IMR-90 (cell line): ENCODE measurements around the gene FAM151B. TPM values are rescaled to one million over a fixed set of nuclear protein-coding genes. Genes with fewer than 3 reads are reported as not detected.

Source experiments
- ATAC-seq: fragments of 200-7000 bp; cut with Tn5 transposase; 2 replicates; pipeline ENCODE4 v1.9.1; 2020; ENCODE audit warnings: low read depth, mild to moderate bottlenecking, moderate library complexity
- BruUV-seq: library from RNA; stranded (reverse); fragments of 400-500 nt; replicated peaks from 2 replicates; lab custom pipeline; 2021; lab: Mats Ljungman, UMichigan
- CTCF ChIA-PET: fragments of 300-600 bp; formaldehyde crosslinking; extraction: SDS; loops from one replicate; lab custom pipeline; 2021; ENCODE audit warnings: antibody characterized with exemption; lab: Yijun Ruan, JAX
- POLR2A ChIA-PET: fragments of 300-600 bp; sonication (Branson Sonifier 250); formaldehyde crosslinking; loops from one replicate; lab custom pipeline; 2022; ENCODE audit warnings: antibody characterized with exemption; ENCODE audit not compliant: unreplicated experiment; lab: Charles Lee
- DNase-seq: peaks from one replicate; pipeline ENCODE4 v3.0.0; 2013
- H2AFZ ChIP-seq: replicated peaks from 2 replicates; pipeline ENCODE3; 2013; ENCODE audit warnings: low read length, mild to moderate bottlenecking; ENCODE audit not compliant: poor library complexity
- H2AK5ac ChIP-seq: 2 replicates; pipeline ENCODE4 v1.6.1; 2013; ENCODE audit warnings: low read depth, low read length, inconsistent platforms
- H2AK9ac ChIP-seq: replicated peaks from 2 replicates; pipeline ENCODE3; 2013; ENCODE audit warnings: mild to moderate bottlenecking, low read depth, low read length, moderate library complexity; ENCODE audit not compliant: poor library complexity
- H2BK120ac ChIP-seq: 2 replicates; pipeline ENCODE4 v1.6.1; 2013; ENCODE audit warnings: low read depth, low read length, inconsistent platforms
- H2BK15ac ChIP-seq: 3 replicates; pipeline ENCODE4 v1.6.1; 2013; ENCODE audit warnings: low read depth, low read length, inconsistent platforms
- H2BK20ac ChIP-seq: 2 replicates; pipeline ENCODE4 v1.6.1; 2013; ENCODE audit warnings: low read depth, mild to moderate bottlenecking, inconsistent platforms, low read length, moderate library complexity
- H2BK5ac ChIP-seq: 2 replicates; pipeline ENCODE4 v1.6.1; 2013; ENCODE audit warnings: mild to moderate bottlenecking, low read depth, low read length, inconsistent platforms; ENCODE audit not compliant: poor library complexity, severe bottlenecking
- H3K14ac ChIP-seq: replicated peaks from 2 replicates; pipeline ENCODE4 v1.6.1; 2013; ENCODE audit warnings: low read depth, low read length, inconsistent platforms
- H3K18ac ChIP-seq: 2 replicates; pipeline ENCODE4 v1.6.1; 2013; ENCODE audit warnings: low read depth, low read length, control low read depth
- H3K23ac ChIP-seq: 2 replicates; pipeline ENCODE4 v1.6.1; 2013; ENCODE audit warnings: low read depth, low read length, inconsistent platforms
- H3K27ac ChIP-seq: 2 replicates; pipeline ENCODE4 v1.5.1; 2013; ENCODE audit warnings: mild to moderate bottlenecking, control low read depth, low read length; ENCODE audit not compliant: insufficient read depth
- H3K27me3 ChIP-seq: 2 replicates; pipeline ENCODE4 v1.6.1; 2013; ENCODE audit warnings: low read length; ENCODE audit not compliant: control insufficient read depth, insufficient read depth
- H3K36me3 ChIP-seq: 2 replicates; pipeline ENCODE4 v1.6.1; 2013; ENCODE audit warnings: low read length, mixed read lengths; ENCODE audit not compliant: control insufficient read depth, insufficient read depth
- H3K4ac ChIP-seq: 2 replicates; pipeline ENCODE4 v1.6.1; 2013; ENCODE audit warnings: low read depth, low read length, inconsistent platforms
- H3K4me1 ChIP-seq: 2 replicates; pipeline ENCODE4 v1.6.1; 2013; ENCODE audit warnings: low read length, mixed read lengths; ENCODE audit not compliant: control insufficient read depth, insufficient read depth
- H3K4me2 ChIP-seq: 2 replicates; pipeline ENCODE4 v1.6.1; 2013; ENCODE audit warnings: low read depth, mild to moderate bottlenecking, control low read depth, low read length, moderate library complexity
- H3K4me3 ChIP-seq: 2 replicates; pipeline ENCODE4 v1.5.1; 2013; ENCODE audit warnings: low read depth, mild to moderate bottlenecking, control low read depth, low read length, moderate library complexity; ENCODE audit not compliant: insufficient read depth
- H3K56ac ChIP-seq: 2 replicates; pipeline ENCODE4 v1.6.1; 2013; ENCODE audit warnings: low read length, inconsistent platforms; ENCODE audit not compliant: insufficient read depth; ENCODE audit errors: extremely low read depth
- H3K79me1 ChIP-seq, 2 experiments: 2 replicates each; pipeline ENCODE4 v1.6.1; 2013; ENCODE audit warnings: low read length in 2 of 2, inconsistent platforms in 1 of 2, low read depth in 1 of 2
- H3K9ac ChIP-seq: 2 replicates; pipeline ENCODE4 v1.6.1; 2013; ENCODE audit warnings: low read depth, low read length, control low read depth
- H3K9me1 ChIP-seq: 2 replicates; pipeline ENCODE4 v1.6.1; 2013; ENCODE audit warnings: low read length, inconsistent platforms; ENCODE audit not compliant: insufficient read depth
- H3K9me3 ChIP-seq: 2 replicates; pipeline ENCODE4 v1.6.1; 2013; ENCODE audit warnings: low read length; ENCODE audit not compliant: control insufficient read depth, insufficient read depth
- H4K20me1 ChIP-seq: 2 replicates; pipeline ENCODE4 v1.6.1; 2013; ENCODE audit warnings: low read length, inconsistent platforms; ENCODE audit not compliant: insufficient read depth
- H4K5ac ChIP-seq: 2 replicates; pipeline ENCODE4 v1.6.1; 2013; ENCODE audit warnings: mild to moderate bottlenecking, low read depth, low read length, control low read depth
- H4K8ac ChIP-seq, 2 experiments: 2 replicates each; pipeline ENCODE4 v1.6.1; 2013; ENCODE audit warnings: low read depth in 2 of 2, low read length in 2 of 2, control low read depth in 1 of 2, inconsistent platforms in 1 of 2
- H4K91ac ChIP-seq: 2 replicates; pipeline ENCODE4 v1.6.1; 2013; ENCODE audit warnings: low read depth, low read length, inconsistent platforms; ENCODE audit not compliant: insufficient read depth
- BHLHE40 ChIP-seq: fragments of 150-350 bp; IDR thresholded peaks from 2 replicates; pipeline ENCODE4 v1.6.1; 2016; ENCODE audit warnings: mild to moderate bottlenecking, low read depth, low read length
- CEBPB ChIP-seq: IDR thresholded peaks from 2 replicates; pipeline ENCODE4 v1.6.1; 2012; ENCODE audit warnings: low read depth, low read length, improper control_type of control experiment
- CHD1 ChIP-seq: IDR thresholded peaks from 2 replicates; pipeline ENCODE4 v1.6.1; 2012; ENCODE audit warnings: low read depth, low read length, improper control_type of control experiment
- FOS ChIP-seq: fragments of 150-350 bp; IDR thresholded peaks from 2 replicates; pipeline ENCODE4 v1.6.1; 2016; ENCODE audit warnings: low read depth, low read length
- MAFK ChIP-seq: IDR thresholded peaks from 2 replicates; pipeline ENCODE4 v1.6.1; 2012; ENCODE audit warnings: low read depth, low read length, improper control_type of control experiment
- MAZ ChIP-seq: IDR thresholded peaks from 2 replicates; pipeline ENCODE4 v1.6.1; 2012; ENCODE audit warnings: low read depth, mild to moderate bottlenecking, low read length, improper control_type of control experiment, moderate library complexity, borderline replicate concordance
- MXI1 ChIP-seq: IDR thresholded peaks from 2 replicates; pipeline ENCODE4 v1.6.1; 2012; ENCODE audit warnings: low read depth, mild to moderate bottlenecking, low read length, moderate library complexity, borderline replicate concordance
- NFE2L2 ChIP-seq: fragments of 150-350 bp; IDR thresholded peaks from 2 replicates; pipeline ENCODE4 v1.6.1; 2016; ENCODE audit warnings: low read depth, mild to moderate bottlenecking, low read length
- POLR2A ChIP-seq: IDR thresholded peaks from 2 replicates; pipeline ENCODE4 v1.6.1; 2012; ENCODE audit warnings: mild to moderate bottlenecking, low read depth, low read length
- RAD21 ChIP-seq: IDR thresholded peaks from 2 replicates; pipeline ENCODE4 v1.6.1; 2012; ENCODE audit warnings: low read length, improper control_type of control experiment
- RCOR1 ChIP-seq: IDR thresholded peaks from 2 replicates; pipeline ENCODE4 v1.6.1; 2012; ENCODE audit warnings: mild to moderate bottlenecking, low read length, improper control_type of control experiment; ENCODE audit not compliant: insufficient replicate concordance
- RFX5 ChIP-seq: IDR thresholded peaks from 2 replicates; pipeline ENCODE4 v1.8.0; 2012; ENCODE audit warnings: low read depth, mild to moderate bottlenecking, low read length, moderate library complexity
- SMC3 ChIP-seq: fragments of 150-350 bp; IDR thresholded peaks from 2 replicates; pipeline ENCODE4 v1.6.1; 2016; ENCODE audit warnings: low read depth, mild to moderate bottlenecking, antibody characterized with exemption, low read length, moderate library complexity
- WGBS, 2 experiments: methylation state at CpG; one replicate each; pipeline versions ENCODE4 v1.1.5 to v1.1.7; 2013; ENCODE audit warnings: missing lambda C conversion rate in 2 of 2; ENCODE audit not compliant: insufficient read length in 1 of 2; ENCODE audit errors: extremely low coverage in 2 of 2; 5-methylcytosine and 5-hydroxymethylcytosine counted together
- dilution Hi-C: fragments of 300-500 bp; cut with HindIII; formaldehyde crosslinking; loops from one replicate; pipeline ENCODE4 v1.14.3; 2018; ENCODE audit warnings: low sequenced_read_pairs; ENCODE audit not compliant: unreplicated experiment
- in situ Hi-C: fragments of 300-500 bp; cut with MboI; formaldehyde crosslinking; loops from 3 replicates; pipeline ENCODE4 v1.14.3; 2019; ENCODE audit warnings: low sequenced_read_pairs, inconsistent platforms, mixed read lengths
- intact Hi-C: fragments of 100-400 bp; cut with micrococcal nuclease; formaldehyde crosslinking; loops from 2 replicates; pipeline ENCODE4 v1.10.0; 2022
- polyA plus RNA-seq, 3 experiments: library from polyadenylated mRNA; depleted of rRNA; stranded (reverse); fragments of >200 nt; gene quantifications; 2 replicates each; pipeline ENCODE4 v1.2.3, GENCODE V29; 2012; ENCODE audit warnings: low replicate concordance in 1 of 3
- total RNA-seq: library from RNA; depleted of rRNA; stranded (reverse); fragments of >200 nt; gene quantifications from 2 replicates; pipeline ENCODE4 v1.2.3, GENCODE V29; 2012
- TF ChIP-seq, protein P1 (sequence below): fragments of 150-350 bp; IDR thresholded peaks from 2 replicates; pipeline ENCODE4 v1.6.1; 2017; ENCODE audit warnings: mild to moderate bottlenecking, antibody characterized with exemption, low read length, low read depth
- TF ChIP-seq, protein P2 (sequence below): conservative IDR thresholded peaks from 2 replicates; pipeline ENCODE4 v1.5.1; 2012; ENCODE audit warnings: mild to moderate bottlenecking, low read depth, low read length, improper control_type of control experiment
- TF ChIP-seq, protein P3 (sequence below): fragments of 150-350 bp; IDR thresholded peaks from 2 replicates; pipeline ENCODE4 v1.6.1; 2016; ENCODE audit warnings: low read depth, mild to moderate bottlenecking, low read length, moderate library complexity, borderline replicate concordance

The FAM151B gene
- total and polyA plus RNA-seq, 2 of the 4 experiments (the other 2 are of a cell fraction): 1.0 to 2.9 TPM

DNA sequence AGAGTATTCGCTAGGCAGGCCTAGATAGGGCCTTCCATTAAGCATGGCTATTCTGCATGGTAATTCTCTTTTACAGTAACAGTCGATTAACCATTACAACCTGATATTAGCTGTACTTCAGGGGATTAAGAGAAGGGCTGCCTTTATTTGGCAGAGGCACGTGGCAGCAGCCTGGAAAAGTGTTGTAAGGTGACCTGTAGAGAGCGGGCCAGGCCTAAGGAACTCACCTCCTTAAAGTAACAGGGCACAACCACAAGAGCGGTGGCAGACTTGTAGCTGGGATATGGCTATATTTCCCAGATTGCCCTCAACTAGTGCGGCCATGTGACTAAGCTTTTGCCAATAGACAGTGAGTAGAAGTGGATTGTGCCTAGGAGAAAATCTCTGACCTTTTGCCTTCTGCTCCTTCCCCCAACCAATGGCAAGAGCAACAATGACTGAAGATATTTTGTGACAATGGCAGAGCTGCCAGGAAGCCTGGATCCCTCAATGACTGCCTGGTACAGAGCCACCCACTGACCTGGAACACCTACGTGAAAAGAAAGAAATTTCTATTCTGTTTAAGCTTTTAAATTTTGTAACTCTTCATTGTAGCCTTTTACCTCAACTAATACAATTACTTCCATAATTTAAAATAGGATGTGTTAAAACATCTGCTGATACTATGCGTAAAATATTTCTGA is 101.1 kb downstream of the FAM151B start:
- TF ChIP-seq BHLHE40 (no peak), SMC3 (no peak), RFX5 (no peak), RAD21 (no peak), MAFK (no peak), CEBPB (no peak), MXI1 (no peak), CHD1 (no peak), POLR2A (no peak), FOS (no peak), NFE2L2 (no peak), MAZ (no peak), RCOR1 (no peak)
- TF ChIP-seq, protein P1, sequence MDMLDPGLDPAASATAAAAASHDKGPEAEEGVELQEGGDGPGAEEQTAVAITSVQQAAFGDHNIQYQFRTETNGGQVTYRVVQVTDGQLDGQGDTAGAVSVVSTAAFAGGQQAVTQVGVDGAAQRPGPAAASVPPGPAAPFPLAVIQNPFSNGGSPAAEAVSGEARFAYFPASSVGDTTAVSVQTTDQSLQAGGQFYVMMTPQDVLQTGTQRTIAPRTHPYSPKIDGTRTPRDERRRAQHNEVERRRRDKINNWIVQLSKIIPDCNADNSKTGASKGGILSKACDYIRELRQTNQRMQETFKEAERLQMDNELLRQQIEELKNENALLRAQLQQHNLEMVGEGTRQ: no peak
- TF ChIP-seq, protein P2, sequence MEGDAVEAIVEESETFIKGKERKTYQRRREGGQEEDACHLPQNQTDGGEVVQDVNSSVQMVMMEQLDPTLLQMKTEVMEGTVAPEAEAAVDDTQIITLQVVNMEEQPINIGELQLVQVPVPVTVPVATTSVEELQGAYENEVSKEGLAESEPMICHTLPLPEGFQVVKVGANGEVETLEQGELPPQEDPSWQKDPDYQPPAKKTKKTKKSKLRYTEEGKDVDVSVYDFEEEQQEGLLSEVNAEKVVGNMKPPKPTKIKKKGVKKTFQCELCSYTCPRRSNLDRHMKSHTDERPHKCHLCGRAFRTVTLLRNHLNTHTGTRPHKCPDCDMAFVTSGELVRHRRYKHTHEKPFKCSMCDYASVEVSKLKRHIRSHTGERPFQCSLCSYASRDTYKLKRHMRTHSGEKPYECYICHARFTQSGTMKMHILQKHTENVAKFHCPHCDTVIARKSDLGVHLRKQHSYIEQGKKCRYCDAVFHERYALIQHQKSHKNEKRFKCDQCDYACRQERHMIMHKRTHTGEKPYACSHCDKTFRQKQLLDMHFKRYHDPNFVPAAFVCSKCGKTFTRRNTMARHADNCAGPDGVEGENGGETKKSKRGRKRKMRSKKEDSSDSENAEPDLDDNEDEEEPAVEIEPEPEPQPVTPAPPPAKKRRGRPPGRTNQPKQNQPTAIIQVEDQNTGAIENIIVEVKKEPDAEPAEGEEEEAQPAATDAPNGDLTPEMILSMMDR: no peak
- TF ChIP-seq, protein P3, sequence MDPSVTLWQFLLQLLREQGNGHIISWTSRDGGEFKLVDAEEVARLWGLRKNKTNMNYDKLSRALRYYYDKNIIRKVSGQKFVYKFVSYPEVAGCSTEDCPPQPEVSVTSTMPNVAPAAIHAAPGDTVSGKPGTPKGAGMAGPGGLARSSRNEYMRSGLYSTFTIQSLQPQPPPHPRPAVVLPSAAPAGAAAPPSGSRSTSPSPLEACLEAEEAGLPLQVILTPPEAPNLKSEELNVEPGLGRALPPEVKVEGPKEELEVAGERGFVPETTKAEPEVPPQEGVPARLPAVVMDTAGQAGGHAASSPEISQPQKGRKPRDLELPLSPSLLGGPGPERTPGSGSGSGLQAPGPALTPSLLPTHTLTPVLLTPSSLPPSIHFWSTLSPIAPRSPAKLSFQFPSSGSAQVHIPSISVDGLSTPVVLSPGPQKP: no peak
- H3K36me3 ChIP-seq: no peaks in the 10 kb centered on the region
- no peak overlapping the region for H3K4ac ChIP-seq
- H2AK9ac ChIP-seq: no peak overlapping the region
- intact Hi-C loops (no loop called here), in situ Hi-C loops (no loop called here), dilution Hi-C loops (no loop called here)
- no TSS peak for BruUV-seq
- no peak overlapping the region for H3K4me3 ChIP-seq
- no peaks in the 10 kb centered on the region for H3K79me1 ChIP-seq
- H2AK5ac ChIP-seq: no peak overlapping the region
- no peak overlapping the region for H2BK120ac ChIP-seq
- no peaks in the 10 kb centered on the region for H4K20me1 ChIP-seq
- no peak overlapping the region for H3K27ac ChIP-seq
- H2BK15ac ChIP-seq: no peak overlapping the region
- H3K9ac ChIP-seq: no peak overlapping the region
- CTCF ChIA-PET: no interaction called here
- no peaks in the 10 kb centered on the region for H3K9me1 ChIP-seq
- no peak overlapping the region for H4K91ac ChIP-seq
- no peak for DNase-seq
- no peak overlapping the region for H2BK5ac ChIP-seq
- H2BK20ac ChIP-seq: no peak overlapping the region
- H4K5ac ChIP-seq: no peak overlapping the region
- H2AFZ ChIP-seq: no peak overlapping the region
- ATAC-seq: no peak
- H3K9me3 ChIP-seq: no peaks in the 10 kb centered on the region
- no peak overlapping the region for H3K56ac ChIP-seq
- no peaks in the 10 kb centered on the region for H3K4me1 ChIP-seq
- no peak overlapping the region for H3K14ac ChIP-seq
- H3K4me2 ChIP-seq: no peak overlapping the region
- no peaks in the 10 kb centered on the region for H3K27me3 ChIP-seq
- WGBS, 2 experiments: no CpG with 5 or more reads among the region's 8 CpGs
- H3K18ac ChIP-seq: no peak overlapping the region
- POLR2A ChIA-PET: no interaction called here
- no peak overlapping the region for H3K23ac ChIP-seq
- H4K8ac ChIP-seq: no peak overlapping the region
